ENCODE measurements around the gene ZNF280A. TPM values are rescaled to one million over a fixed set of nuclear protein-coding genes. Genes with fewer than 3 reads are reported as not detected.
A peak's percentile ranks its signal among the peaks of the same experiment; 100 is the strongest.

ZNF280A gene
- total and polyA plus RNA-seq, 12 donors = 0.06 to 5.5 (median 1.6) TPM

GRCh38 chr22:22547226-22547625 lies 27.2 kb upstream of the ZNF280A start:
- 95 to 100% (median 95%) methylated on average over 3 of the region's 3 CpGs for WGBS, 4 donors
- H3K27me3 ChIP-seq = no peaks in the 10 kb centered on the region
- DNase-seq = no peak
- intact Hi-C loops (cut with DNase I) = no loop called here
- H3K27ac ChIP-seq = no peak overlapping the region
- H3K36me3 ChIP-seq (replicated peaks in 1 of 2) = no peaks in the 10 kb centered on the region
- H3K4me1 ChIP-seq (replicated peaks in 1 of 2) = no peaks in the 10 kb centered on the region
- TF ChIP-seq POLR2A (IDR thresholded peaks at IDR 0.05) (no peak), CTCF (IDR thresholded peaks at IDR 0.05) (no peak)
- H3K9me3 ChIP-seq (replicated peaks in 1 of 3) = no peaks in the 10 kb centered on the region
- no peak overlapping the region for H3K4me3 ChIP-seq

- 38 to 77% (median 45%) methylated on average over 2 to 5 of the region's 5 CpGs for WGBS, 4 donors
Observed at GRCh38 chr22:22546490-22546889, 26.4 kb upstream of the ZNF280A start.

GRCh38 chr22:22545084-22545483 lies 25.0 kb upstream of the ZNF280A start:
- DNase-seq = no peak
- H3K4me3 ChIP-seq = no peak overlapping the region
- no peaks in the 10 kb centered on the region for H3K27me3 ChIP-seq
- H3K36me3 ChIP-seq (replicated peaks in 1 of 2) = no peaks in the 10 kb centered on the region
- TF ChIP-seq POLR2A (IDR thresholded peaks at IDR 0.05) (no peak), CTCF (IDR thresholded peaks at IDR 0.05) (no peak)
- H3K4me1 ChIP-seq (replicated peaks in 1 of 2) = no peaks in the 10 kb centered on the region
- WGBS, 4 donors = 79 to 100% (median 90%) methylated on average over 1 to 2 of the region's 2 CpGs
- intact Hi-C loops (cut with DNase I) = no loop called here
- no peak overlapping the region for H3K27ac ChIP-seq
- H3K9me3 ChIP-seq (replicated peaks in 1 of 3) = no peaks in the 10 kb centered on the region

More at GRCh38 chr22:22546490-22546889, 26.4 kb upstream of the ZNF280A start:
- Histone ChIP-seq H3K27me3 (no peaks in the 10 kb centered on the region), H3K27ac (no peak overlapping the region), H3K9me3 (replicated peaks in 1 of 3) (no peaks in the 10 kb centered on the region), H3K4me3 (no peak overlapping the region), H3K4me1 (replicated peaks in 1 of 2) (no peaks in the 10 kb centered on the region), H3K36me3 (replicated peaks in 1 of 2) (no peaks in the 10 kb centered on the region)
- intact Hi-C loops (cut with DNase I) = no loop called here
- DNase-seq = peak in 3 of 7 donors; percentile 7 to 44 (median 25)
- TF ChIP-seq POLR2A (IDR thresholded peaks at IDR 0.05) = no peak

- intact Hi-C loops (cut with DNase I) = no loop called here
- DNase-seq = no peak
- Histone ChIP-seq H3K27ac (no peak overlapping the region), H3K27me3 (no peaks in the 10 kb centered on the region), H3K36me3 (replicated peaks in 1 of 2) (no peaks in the 10 kb centered on the region), H3K9me3 (replicated peaks in 1 of 3) (no peaks in the 10 kb centered on the region), H3K4me3 (no peak overlapping the region), H3K4me1 (replicated peaks in 1 of 2) (no peaks in the 10 kb centered on the region)
- 75 to 88% (median 83%) methylated on average over 7 of the region's 7 CpGs for WGBS, 4 donors
- no peak for TF ChIP-seq CTCF (IDR thresholded peaks at IDR 0.05)
- no peak for TF ChIP-seq POLR2A (IDR thresholded peaks at IDR 0.05)
Observed at GRCh38 chr22:22538226-22538989, 18.3 kb upstream of the ZNF280A start.

GRCh38 chr22:22536916-22537315 lies 16.8 kb upstream of the ZNF280A start:
- no peaks in the 10 kb centered on the region for H3K27me3 ChIP-seq
- no peaks in the 10 kb centered on the region for H3K9me3 ChIP-seq (replicated peaks in 1 of 3)
- intact Hi-C loops (cut with DNase I) = no loop called here
- no peak overlapping the region for H3K4me3 ChIP-seq
- H3K27ac ChIP-seq = no peak overlapping the region
- no peaks in the 10 kb centered on the region for H3K36me3 ChIP-seq (replicated peaks in 1 of 2)
- 41 to 58% (median 44%) methylated on average over 1 of the region's 1 CpG for WGBS, 4 donors
- DNase-seq = no peak
- no peak for TF ChIP-seq CTCF (IDR thresholded peaks at IDR 0.05)
- no peak for TF ChIP-seq POLR2A (IDR thresholded peaks at IDR 0.05)
- H3K4me1 ChIP-seq (replicated peaks in 1 of 2) = no peaks in the 10 kb centered on the region

All from adrenal gland (tissue), 12 donors.